ENCODE data around the gene ZMYND8.

Gene ZMYND8

DNA sequence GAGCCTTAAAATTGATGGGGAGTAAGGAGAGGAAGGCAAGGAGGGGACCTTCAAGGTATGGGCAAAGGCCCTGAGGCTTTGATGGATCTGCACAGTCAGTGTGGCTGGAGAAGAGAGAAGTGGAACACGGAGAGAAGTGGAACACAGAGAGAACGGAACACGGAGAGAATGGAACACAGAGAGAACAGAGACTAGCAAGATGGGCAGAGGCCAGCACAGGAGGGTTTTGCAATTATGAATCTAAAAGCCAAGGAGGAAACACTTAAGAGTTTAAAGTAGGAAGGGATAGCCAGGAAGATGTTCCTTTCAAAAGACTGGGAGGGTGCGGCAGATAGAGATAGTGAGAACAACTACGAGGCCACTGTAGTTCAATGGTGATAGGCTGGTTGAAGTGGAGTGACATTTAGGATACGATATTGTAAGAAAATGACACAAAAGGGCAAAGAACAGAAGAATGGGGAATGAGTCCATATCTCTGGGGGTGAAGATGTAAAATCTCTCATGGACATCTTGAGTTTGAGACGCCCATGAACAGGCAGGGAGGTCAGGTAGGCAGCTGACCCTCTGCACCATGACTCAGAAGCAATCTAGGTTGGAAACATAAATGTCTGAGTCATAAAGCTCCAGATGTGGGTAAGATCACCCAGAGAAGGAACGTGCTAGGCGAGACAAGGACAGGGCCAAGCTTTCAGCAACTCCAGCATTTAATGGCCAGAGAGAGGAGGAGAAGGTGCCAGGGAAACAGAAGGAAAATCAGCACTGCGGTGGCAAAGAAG lies 25.4 kb downstream of the ZMYND8 start:
- no peak for DNase-seq (ENCODE audit: low spot score)
- no peak for TF ChIP-seq CTCF (IDR thresholded peaks at IDR 0.05; ENCODE audit: extremely low read depth, missing control alignments)

GRCh38 chr20:47330071-47330470 lies 26.4 kb downstream of the ZMYND8 start:
- TF ChIP-seq CTCF (IDR thresholded peaks at IDR 0.05; ENCODE audit: extremely low read depth, missing control alignments) = no peak
- DNase-seq (ENCODE audit: low spot score) = no peak

DNA sequence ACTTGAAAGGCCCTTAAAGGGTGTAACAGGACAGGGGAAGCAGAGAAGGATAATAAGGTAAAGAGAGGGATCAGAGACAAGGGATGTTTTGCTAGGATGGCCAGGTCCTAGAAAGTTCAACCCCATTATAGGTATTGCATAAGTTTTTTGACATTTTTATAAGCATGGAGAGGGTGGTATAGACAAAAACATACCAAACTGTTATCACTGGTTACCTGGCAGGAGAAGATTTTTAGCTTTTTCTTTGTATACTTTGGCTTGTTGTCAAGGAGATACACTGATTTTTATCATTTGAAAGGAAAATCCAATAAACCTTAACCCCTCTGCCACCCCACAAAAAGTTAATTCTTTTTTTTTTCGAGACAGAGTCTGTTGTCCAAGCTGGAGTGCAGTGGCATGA lies 28.4 kb downstream of the ZMYND8 start:
- no peak for DNase-seq (ENCODE audit: low spot score)
- no peak for TF ChIP-seq CTCF (IDR thresholded peaks at IDR 0.05; ENCODE audit: extremely low read depth, missing control alignments)

DNA sequence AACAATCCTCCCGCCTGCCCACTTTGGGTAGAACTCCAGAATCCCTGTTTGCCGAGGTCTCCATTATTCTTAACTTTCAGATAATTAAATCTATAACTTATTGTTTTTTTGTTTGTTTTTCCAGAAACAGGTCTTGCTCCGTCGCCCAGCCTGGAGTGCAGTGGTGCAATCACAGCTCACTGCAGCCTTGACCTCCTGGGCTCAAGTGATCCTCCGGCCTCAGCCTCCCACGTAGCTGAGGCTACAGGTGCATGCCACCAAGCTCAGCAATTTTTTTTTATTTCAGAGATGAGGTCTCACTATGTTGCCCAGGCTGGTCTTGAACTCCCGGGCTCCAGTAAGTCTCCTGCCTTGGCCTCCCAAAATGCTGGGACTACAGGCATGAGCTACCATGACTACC lies 28.8 kb downstream of the ZMYND8 start:
- TF ChIP-seq CTCF (IDR thresholded peaks at IDR 0.05; ENCODE audit: extremely low read depth, missing control alignments) = no peak
- no peak for DNase-seq (ENCODE audit: low spot score)

GRCh38 chr20:47326658-47327268 lies 29.7 kb downstream of the ZMYND8 start:
- no peak for DNase-seq (ENCODE audit: low spot score)
- TF ChIP-seq CTCF (IDR thresholded peaks at IDR 0.05; ENCODE audit: extremely low read depth, missing control alignments) = no peak

DNA sequence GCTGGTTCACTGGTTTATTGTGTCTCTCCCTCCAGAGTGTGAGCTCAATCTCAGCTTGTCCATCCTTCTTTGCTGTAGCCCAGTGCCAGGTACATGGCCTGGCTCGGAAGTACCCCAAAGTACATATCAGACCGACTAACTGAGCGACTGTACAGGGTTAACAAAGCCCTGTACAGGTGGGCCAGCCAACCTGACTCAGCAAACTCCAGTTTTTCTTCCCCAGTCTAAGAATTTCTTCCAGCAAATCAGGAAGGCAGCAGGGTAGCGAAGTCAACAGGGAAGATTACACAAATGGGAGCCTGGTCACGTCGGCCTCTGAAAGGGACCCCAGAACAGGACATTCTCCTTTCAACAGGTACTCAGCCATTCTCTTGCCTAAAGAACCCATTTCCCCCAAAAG lies 31.3 kb downstream of the ZMYND8 start:
- no peak for DNase-seq (ENCODE audit: low spot score)
- no peak for TF ChIP-seq CTCF (IDR thresholded peaks at IDR 0.05; ENCODE audit: extremely low read depth, missing control alignments)

- DNase-seq (ENCODE audit: low spot score) = no peak
- no peak for TF ChIP-seq CTCF (IDR thresholded peaks at IDR 0.05; ENCODE audit: extremely low read depth, missing control alignments)
These were observed 35.3 kb downstream of the ZMYND8 start for GRCh38 chr20:47320990-47321805.

All from GM20000 (cell line).